Tibial nerve (tissue), 4 donors: ENCODE results near the gene GPRIN2. TPM values are rescaled to one million over a fixed set of nuclear protein-coding genes. Genes with fewer than 3 reads are reported as not detected.
A peak's percentile ranks its signal among the peaks of the same experiment; 100 is the strongest.

Experiments
- DNase-seq, 2 donors: peaks; one replicate each; pipeline ENCODE4 v3.0.0-alpha.2; 2019; ENCODE audit warnings: low spot score in 2 of 2
- H3K27ac ChIP-seq, 4 donors: fragments of 200-600 bp; sonication (generic) in 3 of 4; one replicate each; pipeline ENCODE4 v1.5.1; 2017 to 2019; ENCODE audit warnings: mild to moderate bottlenecking in 1 of 4
- H3K27me3 ChIP-seq, 2 donors: fragments of 200-600 bp; sonication (generic) in 1 of 2; one replicate each; pipeline versions ENCODE4 v1.5.1 to v1.6.0; 2017 to 2019
- H3K36me3 ChIP-seq, 3 donors: fragments of 200-600 bp; sonication (generic); one replicate each; pipeline ENCODE4 v1.5.1; 2018 to 2019
- H3K4me1 ChIP-seq, 4 donors: fragments of 200-600 bp; sonication (generic) in 3 of 4; one replicate each; pipeline ENCODE4 v1.5.1; 2017 to 2019
- H3K4me3 ChIP-seq, 4 donors: fragments of 200-600 bp; sonication (generic) in 3 of 4; one replicate each; pipeline ENCODE4 v1.5.1; 2017 to 2019; ENCODE audit warnings: mild to moderate bottlenecking in 1 of 4, moderate library complexity in 1 of 4
- H3K9me3 ChIP-seq, 4 donors: fragments of 200-600 bp; sonication (generic) in 3 of 4; one replicate each; pipeline ENCODE4 v1.5.1; 2017 to 2019
- CTCF ChIP-seq, 5 experiments: fragments of 200-600 bp in 3 of 5; fragments of 450-650 bp in 2 of 5; sonication (generic) in 3 of 5; IDR thresholded peaks; one replicate each; pipeline ENCODE4 v1.5.1; 2016 to 2019; ENCODE audit warnings: antibody characterized with exemption in 5 of 5, mild to moderate bottlenecking in 3 of 5, moderate library complexity in 2 of 5
- EP300 ChIP-seq, 2 donors: sonication (generic); formaldehyde crosslinking; IDR thresholded peaks; one replicate each; pipeline ENCODE4 v1.6.1; 2017; ENCODE audit warnings: antibody characterized with exemption in 2 of 2, mild to moderate bottlenecking in 1 of 2
- POLR2A ChIP-seq, 2 donors: fragments of 450-650 bp; IDR thresholded peaks; one replicate each; pipeline ENCODE4 v1.6.1; 2017; ENCODE audit warnings: antibody characterized with exemption in 2 of 2, mild to moderate bottlenecking in 2 of 2, moderate library complexity in 2 of 2
- WGBS, 2 donors: methylation state at CpG; one replicate each; pipeline ENCODE4 v1.1.5; 2018; 5-methylcytosine and 5-hydroxymethylcytosine counted together
- total RNA-seq, 4 donors: library from RNA; depleted of rRNA; stranded (reverse); fragments of >200 nt; gene quantifications; one replicate each; pipeline ENCODE4 v1.1.0, GENCODE V29; 2016

Gene GPRIN2
- total RNA-seq, 4 donors from 2014 or later: 0.98 to 2.8 (median 2.3) TPM

GRCh38 chr10:46543466-46544377 lies 12.7 kb downstream of the GPRIN2 start:
- no peak overlapping the region for H3K27ac ChIP-seq
- H3K4me1 ChIP-seq: peaks cover 0 to 26% (median 13%) of the 10 kb centered on the region in 4 donors
- H3K9me3 ChIP-seq: no peaks in the 10 kb centered on the region
- peak in 1 of 2 donors; percentile 11 for DNase-seq
- no peak overlapping the region for H3K4me3 ChIP-seq
- H3K27me3 ChIP-seq: peaks cover 0 to 10% of the 10 kb centered on the region in 2 donors
- TF ChIP-seq CTCF (IDR thresholded peaks at IDR 0.05): no peak
- TF ChIP-seq POLR2A (IDR thresholded peaks at IDR 0.05): no peak
- TF ChIP-seq EP300 (IDR thresholded peaks at IDR 0.05): no peak
- 89% methylated on average over 14 of the region's 14 CpGs for WGBS, 2 donors
- H3K36me3 ChIP-seq: no peaks in the 10 kb centered on the region

GRCh38 chr10:46542567-46543465 lies 13.6 kb downstream of the GPRIN2 start:
- peak in 1 of 2 donors; percentile 14 for DNase-seq
- WGBS, 2 donors: 83 to 84% methylated on average over 7 of the region's 7 CpGs
- no peaks in the 10 kb centered on the region for H3K9me3 ChIP-seq

GRCh38 chr10:46541735-46542566 lies 14.5 kb downstream of the GPRIN2 start:
- Histone ChIP-seq H3K27ac (no peak overlapping the region), H3K27me3 (peaks cover 0 to 10% of the 10 kb centered on the region in 2 donors), H3K4me1 (peaks cover 0 to 28% (median 13%) of the 10 kb centered on the region in 4 donors), H3K4me3 (no peak overlapping the region), H3K36me3 (no peaks in the 10 kb centered on the region), H3K9me3 (no peaks in the 10 kb centered on the region)
- TF ChIP-seq POLR2A (IDR thresholded peaks at IDR 0.05): no peak
- peak in 1 of 2 donors; percentile 11 for DNase-seq
- WGBS, 2 donors: 83 to 85% methylated on average over 7 of the region's 7 CpGs

More at GRCh38 chr10:46542567-46543465, 13.6 kb downstream of the GPRIN2 start:
- Histone ChIP-seq H3K36me3 (no peaks in the 10 kb centered on the region), H3K4me3 (no peak overlapping the region), H3K27me3 (peaks cover 0 to 10% of the 10 kb centered on the region in 2 donors), H3K27ac (no peak overlapping the region), H3K4me1 (peaks cover 0 to 28% (median 13%) of the 10 kb centered on the region in 4 donors)
- TF ChIP-seq POLR2A (IDR thresholded peaks at IDR 0.05): no peak
- no peak for TF ChIP-seq EP300 (IDR thresholded peaks at IDR 0.05)
- TF ChIP-seq CTCF (IDR thresholded peaks at IDR 0.05): no peak

- WGBS, 2 donors: 12 to 14% methylated on average over 42 of the region's 42 CpGs
- Histone ChIP-seq H3K4me3 (peak overlapping the region in 1 of 4 donors; percentile 38), H3K4me1 (peaks cover 0 to 28% (median 13%) of the 10 kb centered on the region in 4 donors), H3K36me3 (no peaks in the 10 kb centered on the region), H3K9me3 (no peaks in the 10 kb centered on the region), H3K27ac (peak overlapping the region in 1 of 4 donors; percentile 0), H3K27me3 (peaks cover 0 to 10% of the 10 kb centered on the region in 2 donors)
- peak in 1 of 2 donors; percentile 17 for DNase-seq
- no peak for TF ChIP-seq EP300 (IDR thresholded peaks at IDR 0.05)
- TF ChIP-seq CTCF (IDR thresholded peaks at IDR 0.05): no peak
- TF ChIP-seq POLR2A (IDR thresholded peaks at IDR 0.05): no peak
Measured at GRCh38 chr10:46541017-46541661, 15.3 kb downstream of the GPRIN2 start.
